HG02943 (cell line): Measurements from ENCODE around the gene DQX1.
"Not testable (repeated sequence)": the region's sequence is repeated elsewhere in the genome, so short reads cannot be mapped to it uniquely, and the experiment has no call there.

Experiments
- ATAC-seq: cut with Tn5 transposase; IDR thresholded peaks from one replicate; pipeline ENCODE4 v1.9.1; 2021; ENCODE audit warnings: mild to moderate bottlenecking, low read depth, moderate library complexity; ENCODE audit not compliant: unreplicated experiment

The DQX1 gene

DNA sequence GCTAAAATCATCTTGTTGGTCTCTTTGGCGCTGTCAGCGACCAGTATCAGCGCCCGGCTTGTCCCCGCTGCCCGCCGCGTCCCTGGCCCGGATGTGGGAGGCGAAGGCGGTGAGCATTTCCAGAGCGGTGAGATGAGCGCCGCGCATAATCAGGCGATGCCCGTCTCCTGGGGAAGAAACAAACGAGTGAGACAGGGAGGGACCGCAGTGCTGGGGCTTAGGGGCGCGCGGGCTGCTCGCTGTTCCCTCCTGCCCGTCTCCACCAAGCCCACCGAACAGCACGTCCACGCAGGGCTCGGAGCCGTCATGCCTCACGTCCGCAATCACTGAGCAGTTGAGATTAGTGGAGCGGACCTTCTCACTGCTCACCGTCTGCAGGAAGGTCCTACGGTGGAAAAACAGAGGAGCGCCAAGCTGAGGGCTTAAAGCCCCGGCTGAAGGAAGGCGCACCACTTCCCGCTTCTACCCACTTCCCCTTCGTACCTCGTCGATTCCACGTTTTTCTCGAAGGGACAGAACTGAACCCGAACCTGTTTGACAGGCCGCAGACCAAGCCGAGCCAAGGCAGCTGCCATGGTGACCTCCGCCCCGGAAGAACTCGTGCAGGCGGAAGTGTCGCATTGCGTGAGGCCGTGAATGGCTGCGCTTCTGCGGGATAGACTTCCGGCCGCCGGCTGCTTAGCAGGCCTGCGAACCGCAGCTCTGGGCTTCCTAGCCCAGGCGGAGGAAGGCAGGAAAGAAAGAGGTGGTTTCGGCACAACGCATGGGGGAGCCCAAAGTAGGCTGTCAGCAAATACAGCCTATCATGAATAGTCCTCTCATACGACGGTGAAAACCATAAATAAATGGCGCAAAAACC, 53.7 kb downstream of the DQX1 start, which contains the start of gene MRPL53:
TSS of gene MRPL53 (minus strand) at position 595 of the 859 bp plus-strand sequence. CDS start at position 575, 20 bp downstream.
- ATAC-seq, result peak; percentile 89

DNA sequence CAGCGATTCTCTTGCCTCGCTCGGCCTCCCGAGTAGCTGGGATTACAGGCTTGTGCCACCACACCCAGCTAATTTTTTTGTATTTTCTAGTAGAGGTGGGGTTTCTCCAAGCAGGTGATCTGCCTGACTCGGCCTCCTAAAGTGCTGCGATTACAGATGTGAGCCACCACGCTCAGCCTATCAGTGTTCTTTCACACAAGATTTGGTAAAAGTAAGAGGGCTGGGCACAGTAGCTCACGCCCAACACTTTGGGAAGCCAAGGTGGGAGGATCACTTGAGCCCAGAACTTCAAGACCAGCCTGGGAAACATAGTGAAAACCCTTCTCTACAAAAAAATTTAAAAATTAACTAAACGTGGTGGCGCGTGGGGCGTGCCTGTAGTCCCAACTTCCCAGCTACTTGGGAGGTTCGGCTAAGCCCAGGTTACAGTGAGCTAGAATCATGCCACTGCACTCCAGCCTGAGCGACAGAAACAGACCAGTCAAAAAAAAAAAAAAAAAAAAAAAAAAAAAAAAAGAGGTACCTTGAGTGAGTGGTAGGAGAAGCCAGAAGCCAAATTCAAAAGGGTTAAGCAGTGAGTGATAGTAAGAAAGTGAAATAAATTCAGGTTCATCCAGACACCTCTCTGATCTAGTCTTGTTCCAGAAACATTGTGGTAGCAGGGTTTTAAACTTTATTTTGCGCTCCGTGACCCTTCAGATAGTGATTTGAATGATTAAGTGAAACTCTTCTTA, 54.5 kb downstream of the DQX1 start:
- no peak for ATAC-seq

DNA sequence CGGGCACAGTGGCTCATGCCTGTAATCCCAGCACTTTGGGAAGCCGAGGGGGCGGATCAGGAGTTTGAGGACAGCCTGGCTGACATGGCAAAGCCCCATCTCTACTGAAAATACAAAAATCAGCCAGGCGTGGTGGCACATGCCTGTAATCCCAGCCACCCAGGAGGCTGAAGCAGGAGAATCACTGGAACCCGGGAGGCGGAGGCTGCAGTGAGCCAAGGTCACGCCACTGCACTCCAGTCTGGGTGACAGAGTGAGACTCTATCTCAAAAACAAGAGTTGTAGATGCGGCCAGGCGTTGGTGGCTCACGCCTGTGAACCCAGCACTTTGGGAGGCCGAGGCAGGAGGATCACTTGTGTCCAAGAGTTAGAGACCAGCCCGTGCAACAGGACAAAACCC, 55.3 kb downstream of the DQX1 start:
- ATAC-seq, result not testable (repeated sequence)
